ENCODE results near the gene ITGA3. TPM values are rescaled to one million over a fixed set of nuclear protein-coding genes. Genes with fewer than 3 reads are reported as not detected.

Gene ITGA3
- polyA plus RNA-seq, 2 of the 4 experiments (the other 2 are of a cell fraction), result 141 to 268 TPM

DNA sequence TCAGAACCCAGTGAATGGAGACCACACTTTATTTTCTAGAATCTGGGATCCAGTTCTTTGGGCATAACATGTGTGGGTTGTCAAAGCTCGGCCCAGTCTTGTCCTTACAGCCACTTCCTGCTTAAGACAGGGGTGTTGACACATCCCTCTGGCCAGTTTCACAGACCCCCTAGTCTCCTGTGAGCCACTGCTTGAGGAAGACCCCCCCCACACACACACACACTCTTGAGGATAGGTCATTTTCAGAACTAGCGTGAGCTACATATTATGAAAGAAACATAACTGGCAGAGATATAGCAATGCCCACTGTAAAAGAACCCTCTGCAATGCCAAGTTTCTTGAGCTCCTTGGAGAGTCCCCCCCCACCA, 36.0 kb downstream of the ITGA3 start:
- H3K4me3 ChIP-seq, result no peak overlapping the region
- 0 out of 6 replicates have a peak overlapping the region, but pooled peaks of 1 of the 2 experiments have one; percentile 4 for H3K27ac ChIP-seq
- no peak for FAIRE-seq
- TF ChIP-seq JUNB (IDR thresholded peaks at IDR 0.05) (no peak), EP300 (IDR thresholded peaks at IDR 0.05) (no peak), PHF8 (IDR thresholded peaks at IDR 0.05; ENCODE audit: borderline replicate concordance, low read depth) (no peak), CBX8 (IDR thresholded peaks at IDR 0.05) (no peak), HEYL (CRISPR knock-in tag; IDR thresholded peaks at IDR 0.05) (no peak), TP53 (CRISPR knock-in tag; IDR thresholded peaks at IDR 0.05) (no peak), HDAC2 (IDR thresholded peaks at IDR 0.05) (no peak), ESRRA (IDR thresholded peaks at IDR 0.05; ENCODE audit: borderline replicate concordance, low read length) (no peak), EHMT2 (IDR thresholded peaks at IDR 0.05; ENCODE audit: low read depth) (no peak), RCOR1 (IDR thresholded peaks at IDR 0.05; ENCODE audit: low read depth, low read length) (no peak)
- TF ChIP-seq, protein P1, sequence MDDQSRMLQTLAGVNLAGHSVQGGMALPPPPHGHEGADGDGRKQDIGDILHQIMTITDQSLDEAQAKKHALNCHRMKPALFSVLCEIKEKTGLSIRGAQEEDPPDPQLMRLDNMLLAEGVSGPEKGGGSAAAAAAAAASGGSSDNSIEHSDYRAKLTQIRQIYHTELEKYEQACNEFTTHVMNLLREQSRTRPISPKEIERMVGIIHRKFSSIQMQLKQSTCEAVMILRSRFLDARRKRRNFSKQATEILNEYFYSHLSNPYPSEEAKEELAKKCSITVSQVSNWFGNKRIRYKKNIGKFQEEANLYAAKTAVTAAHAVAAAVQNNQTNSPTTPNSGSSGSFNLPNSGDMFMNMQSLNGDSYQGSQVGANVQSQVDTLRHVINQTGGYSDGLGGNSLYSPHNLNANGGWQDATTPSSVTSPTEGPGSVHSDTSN (IDR thresholded peaks at IDR 0.05), result no peak
- TF ChIP-seq, protein P2, sequence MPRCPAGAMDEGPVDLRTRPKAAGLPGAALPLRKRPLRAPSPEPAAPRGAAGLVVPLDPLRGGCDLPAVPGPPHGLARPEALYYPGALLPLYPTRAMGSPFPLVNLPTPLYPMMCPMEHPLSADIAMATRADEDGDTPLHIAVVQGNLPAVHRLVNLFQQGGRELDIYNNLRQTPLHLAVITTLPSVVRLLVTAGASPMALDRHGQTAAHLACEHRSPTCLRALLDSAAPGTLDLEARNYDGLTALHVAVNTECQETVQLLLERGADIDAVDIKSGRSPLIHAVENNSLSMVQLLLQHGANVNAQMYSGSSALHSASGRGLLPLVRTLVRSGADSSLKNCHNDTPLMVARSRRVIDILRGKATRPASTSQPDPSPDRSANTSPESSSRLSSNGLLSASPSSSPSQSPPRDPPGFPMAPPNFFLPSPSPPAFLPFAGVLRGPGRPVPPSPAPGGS (IDR thresholded peaks at IDR 0.05), result no peak
- CTCF ChIA-PET, result interaction anchor here (0.7 to 30.9 kb wide), 17 partner anchors 15 to 522 kb away, joined by 3 to 1356 read pairs (median 8); partner anchors contain the start of genes COL1A1, ITGA3, PPP1R9B and SAMD14
- 81% methylated on average over 2 of the region's 2 CpGs for WGBS (ENCODE audit: missing lambda C conversion rate)
- ATAC-seq, result no peak
- peaks cover 17% of the 10 kb centered on the region for H3K4me1 ChIP-seq
- no peak for DNase-seq (ENCODE audit: low read depth in 1 of 2, low spot score in 1 of 2)
- POLR2A ChIA-PET, result interaction anchor here (0.6 to 2.3 kb wide), 4 partner anchors 36 to 65 kb away, joined by 3 to 6 read pairs (median 4); partner anchors contain the start of gene ITGA3
- no peak overlapping the region for H3K4me2 ChIP-seq
- H3K9me3 ChIP-seq, result no peaks in the 10 kb centered on the region

DNA sequence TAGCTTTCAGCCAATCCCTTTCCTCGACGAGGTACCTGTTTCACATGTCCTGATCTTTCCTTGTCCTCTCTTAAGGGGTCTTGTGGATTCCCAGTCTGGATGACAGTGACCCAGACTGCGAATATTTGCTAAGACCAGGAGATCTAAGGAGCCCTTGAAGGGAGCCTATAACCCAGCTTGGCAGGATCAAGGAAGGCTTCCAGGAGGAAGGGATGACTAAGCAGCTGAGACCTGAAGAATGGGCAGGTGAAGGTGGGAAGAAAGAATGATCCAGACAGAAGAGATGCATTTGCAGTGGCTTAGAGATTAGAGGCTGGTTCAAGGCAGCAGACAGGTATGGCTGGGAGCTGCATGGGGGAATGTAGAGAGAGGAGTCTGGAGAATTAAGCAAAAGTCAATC, 37.3 kb downstream of the ITGA3 start:
- ATAC-seq (no peak), FAIRE-seq (no peak), DNase-seq (ENCODE audit: low read depth in 1 of 2, low spot score in 1 of 2) (no peak)
- CTCF ChIA-PET, result interaction anchor here (0.8 to 30.9 kb wide), 20 partner anchors 16 to 203 kb away, joined by 3 to 1356 read pairs (median 16); partner anchors contain the start of genes COL1A1, ITGA3, PPP1R9B and SAMD14
- POLR2A ChIA-PET, result interaction anchor here (2.3 to 2.5 kb wide), 2 partner anchors 37 to 66 kb away, joined by 6 to 21 read pairs; partner anchors contain the start of gene ITGA3
- Histone ChIP-seq H3K4me2 (no peak overlapping the region), H3K4me3 (no peak overlapping the region), H3K27ac (peak overlapping the region in 1 of 2 experiments; percentile 27; a peak in 2 of 6 replicates), H3K4me1 (peaks cover 17% of the 10 kb centered on the region), H3K9me3 (no peaks in the 10 kb centered on the region)
- TF ChIP-seq POLR2AphosphoS2 (conservative IDR thresholded peaks at IDR 0.05; ENCODE audit: low read length) (0 out of 2 replicates have a peak, but pooled peaks have one; percentile 68), POLR2A (IDR thresholded peaks at IDR 0.05; ENCODE audit: low read length) (no peak)
- 92% methylated on average over 3 of the region's 3 CpGs for WGBS (ENCODE audit: missing lambda C conversion rate)

DNA sequence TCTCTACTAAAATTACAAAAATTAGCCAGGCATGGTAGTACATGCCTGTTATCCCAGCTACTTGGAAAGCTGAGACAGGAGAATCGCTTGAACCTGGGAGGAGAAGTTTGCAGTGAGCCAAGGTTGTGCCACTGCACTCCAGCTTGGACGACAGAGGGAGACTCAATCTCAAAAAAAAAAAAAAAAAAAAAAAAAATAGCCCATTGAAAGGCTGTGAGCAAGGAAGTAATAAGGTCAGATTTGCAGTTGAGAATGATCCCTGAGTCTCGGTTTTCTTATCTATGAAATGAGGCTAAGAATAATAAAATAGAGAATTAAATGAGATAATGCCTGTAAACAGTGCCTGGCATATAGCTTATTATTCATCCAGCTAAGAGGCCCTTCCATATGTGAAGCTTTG, 37.9 kb downstream of the ITGA3 start:
- ATAC-seq (peak in 1 of 2 experiments; percentile 4; a peak in 3 of 6 replicates), FAIRE-seq (no peak), DNase-seq (ENCODE audit: low read depth in 1 of 2, low spot score in 1 of 2) (no peak)
- Histone ChIP-seq H3K4me3 (no peak overlapping the region), H3K9me3 (no peaks in the 10 kb centered on the region), H3K4me1 (peaks cover 17% of the 10 kb centered on the region), H3K27ac (peak overlapping the region in 1 of 2 experiments; percentile 27; a peak in 2 of 6 replicates), H3K4me2 (peak overlapping the region; percentile 85)
- CTCF ChIA-PET, result interaction anchor here (0.6 to 30.9 kb wide), 49 partner anchors 9 to 524 kb away, joined by 3 to 1356 read pairs (median 5); partner anchors contain the start of genes ITGA3, LRRC59, PPP1R9B and SAMD14
- POLR2A ChIA-PET, result interaction anchor here (1.0 to 2.5 kb wide), 7 partner anchors 16 to 67 kb away, joined by 3 to 21 read pairs (median 4); partner anchors contain the start of gene ITGA3
- 21% methylated on average over 3 of the region's 3 CpGs for WGBS (ENCODE audit: missing lambda C conversion rate)
- TF ChIP-seq CHD4 (IDR thresholded peaks at IDR 0.05; ENCODE audit: borderline replicate concordance) (no peak), PHF8 (IDR thresholded peaks at IDR 0.05; ENCODE audit: borderline replicate concordance, low read depth) (no peak), ZC3H11A (IDR thresholded peaks at IDR 0.05) (no peak), ZSCAN20 (CRISPR knock-in tag; IDR thresholded peaks at IDR 0.05) (no peak), GATA3 (IDR thresholded peaks at IDR 0.05; ENCODE audit: borderline replicate concordance) (no peak), NPAS2 (CRISPR knock-in tag; IDR thresholded peaks at IDR 0.05; ENCODE audit: borderline replicate concordance) (no peak), TP53 (CRISPR knock-in tag; IDR thresholded peaks at IDR 0.05) (no peak)
- TF ChIP-seq, protein P3, sequence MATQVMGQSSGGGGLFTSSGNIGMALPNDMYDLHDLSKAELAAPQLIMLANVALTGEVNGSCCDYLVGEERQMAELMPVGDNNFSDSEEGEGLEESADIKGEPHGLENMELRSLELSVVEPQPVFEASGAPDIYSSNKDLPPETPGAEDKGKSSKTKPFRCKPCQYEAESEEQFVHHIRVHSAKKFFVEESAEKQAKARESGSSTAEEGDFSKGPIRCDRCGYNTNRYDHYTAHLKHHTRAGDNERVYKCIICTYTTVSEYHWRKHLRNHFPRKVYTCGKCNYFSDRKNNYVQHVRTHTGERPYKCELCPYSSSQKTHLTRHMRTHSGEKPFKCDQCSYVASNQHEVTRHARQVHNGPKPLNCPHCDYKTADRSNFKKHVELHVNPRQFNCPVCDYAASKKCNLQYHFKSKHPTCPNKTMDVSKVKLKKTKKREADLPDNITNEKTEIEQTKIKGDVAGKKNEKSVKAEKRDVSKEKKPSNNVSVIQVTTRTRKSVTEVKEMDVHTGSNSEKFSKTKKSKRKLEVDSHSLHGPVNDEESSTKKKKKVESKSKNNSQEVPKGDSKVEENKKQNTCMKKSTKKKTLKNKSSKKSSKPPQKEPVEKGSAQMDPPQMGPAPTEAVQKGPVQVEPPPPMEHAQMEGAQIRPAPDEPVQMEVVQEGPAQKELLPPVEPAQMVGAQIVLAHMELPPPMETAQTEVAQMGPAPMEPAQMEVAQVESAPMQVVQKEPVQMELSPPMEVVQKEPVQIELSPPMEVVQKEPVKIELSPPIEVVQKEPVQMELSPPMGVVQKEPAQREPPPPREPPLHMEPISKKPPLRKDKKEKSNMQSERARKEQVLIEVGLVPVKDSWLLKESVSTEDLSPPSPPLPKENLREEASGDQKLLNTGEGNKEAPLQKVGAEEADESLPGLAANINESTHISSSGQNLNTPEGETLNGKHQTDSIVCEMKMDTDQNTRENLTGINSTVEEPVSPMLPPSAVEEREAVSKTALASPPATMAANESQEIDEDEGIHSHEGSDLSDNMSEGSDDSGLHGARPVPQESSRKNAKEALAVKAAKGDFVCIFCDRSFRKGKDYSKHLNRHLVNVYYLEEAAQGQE (IDR thresholded peaks at IDR 0.05), result no peak

Measured in A549 (cell line).